GM19395 (cell line): Measurements from ENCODE around the gene NCSTN.

Experiments used
- ATAC-seq: cut with Tn5 transposase; IDR thresholded peaks from one replicate; pipeline ENCODE4 v1.9.1; 2021; ENCODE audit warnings: mild to moderate bottlenecking, moderate library complexity; ENCODE audit not compliant: unreplicated experiment

NCSTN gene

GRCh38 chr1:160342953-160343869 lies at the start of gene NCSTN, which contains the start of gene COPA:
Gene NCSTN (plus strand): TSS chr1:160343383. CDS start chr1:160343397, 14 bp downstream.
Gene COPA (minus strand): TSS chr1:160343250. CDS start chr1:160343170, 80 bp downstream.
- peak; percentile 93 for ATAC-seq

- ATAC-seq, result no peak
These were observed 47.1 kb upstream of the NCSTN start for GRCh38 chr1:160296036-160296435.

DNA sequence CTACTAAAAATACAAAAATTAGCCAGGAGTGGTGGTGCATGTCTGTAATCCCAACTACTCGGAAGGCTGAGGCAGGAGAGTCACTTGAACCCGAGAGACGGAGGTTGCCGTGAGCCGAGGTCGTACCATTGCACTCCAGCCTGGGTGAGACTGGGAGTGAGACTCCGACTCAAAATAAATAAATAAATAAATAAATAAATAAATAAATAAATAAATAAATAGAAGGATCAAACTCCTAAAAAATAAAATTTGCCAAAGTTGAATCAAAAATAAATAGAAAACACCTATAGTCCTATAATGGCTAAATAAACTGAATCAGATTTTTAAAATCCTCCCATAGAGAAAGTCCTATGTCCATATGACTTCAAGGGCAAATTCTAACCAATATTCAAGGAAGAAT lies 43.0 kb upstream of the NCSTN start:
- ATAC-seq, result no peak

DNA sequence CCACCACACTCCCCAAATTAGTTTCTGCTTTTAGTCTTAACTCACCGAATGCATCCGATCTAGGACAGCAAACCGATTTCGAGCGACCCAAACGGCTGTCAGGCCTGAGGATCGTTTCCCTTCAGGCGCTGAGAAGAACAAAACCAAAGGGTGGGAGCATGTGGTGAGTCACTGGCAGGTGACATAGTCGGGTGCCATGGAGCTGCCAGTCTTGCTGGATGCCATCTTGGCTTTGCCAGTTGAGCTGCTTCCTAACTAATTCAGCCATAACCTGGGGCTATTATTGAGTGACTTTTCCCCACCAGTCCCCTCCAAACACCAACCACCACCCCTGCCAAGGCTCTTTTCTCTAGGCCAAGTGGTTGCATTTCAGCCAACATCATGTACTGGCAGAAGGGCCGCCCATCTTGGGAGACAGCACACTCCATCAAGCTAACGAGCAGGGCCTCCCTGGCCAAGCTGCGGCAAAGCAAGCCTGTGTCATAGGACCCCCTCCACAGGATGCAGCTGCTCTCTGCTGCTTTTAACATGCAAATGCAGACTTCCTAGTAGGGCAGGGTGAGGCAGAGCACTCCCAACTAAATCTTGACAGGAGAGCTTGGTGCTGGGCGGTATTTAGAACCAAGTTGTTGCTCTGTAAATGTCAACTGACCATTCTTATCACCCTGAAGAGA lies 35.9 kb upstream of the NCSTN start:
- no peak for ATAC-seq

GRCh38 chr1:160308451-160309184 lies 34.6 kb upstream of the NCSTN start:
- no peak for ATAC-seq

GRCh38 chr1:160309185-160309557 lies 34.0 kb upstream of the NCSTN start:
- no peak for ATAC-seq

DNA sequence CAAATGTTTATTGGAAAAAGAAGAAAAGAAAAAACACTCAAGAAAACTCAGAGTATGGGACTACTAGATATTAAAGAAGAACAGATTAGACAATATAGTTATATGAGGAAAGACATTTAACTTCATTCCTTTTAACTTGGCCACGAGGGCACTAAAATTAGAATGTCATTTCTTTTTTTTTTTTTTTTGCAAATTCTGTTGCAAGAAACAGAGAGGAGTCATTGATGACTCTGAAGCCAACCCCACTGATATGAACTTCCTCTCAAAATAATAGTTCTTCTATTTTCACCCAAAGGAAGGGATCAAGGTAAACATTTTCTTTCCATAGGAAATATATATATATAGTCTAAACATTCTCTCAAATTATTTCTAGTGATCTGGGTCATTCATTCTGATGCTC lies 33.6 kb upstream of the NCSTN start:
- no peak for ATAC-seq

- ATAC-seq, result no peak
These were observed 27.8 kb upstream of the NCSTN start for GRCh38 chr1:160315359-160315758.

- ATAC-seq, result no peak
These were observed 20.4 kb upstream of the NCSTN start for GRCh38 chr1:160322831-160323230.

GRCh38 chr1:160325252-160325651 lies 17.9 kb upstream of the NCSTN start:
- no peak for ATAC-seq

- no peak for ATAC-seq
These were observed 16.8 kb upstream of the NCSTN start for GRCh38 chr1:160326418-160326817.

GRCh38 chr1:160328184-160328583 lies 15.0 kb upstream of the NCSTN start:
- no peak for ATAC-seq

- no peak for ATAC-seq
These were observed 13.1 kb upstream of the NCSTN start for GRCh38 chr1:160330119-160330518.

DNA sequence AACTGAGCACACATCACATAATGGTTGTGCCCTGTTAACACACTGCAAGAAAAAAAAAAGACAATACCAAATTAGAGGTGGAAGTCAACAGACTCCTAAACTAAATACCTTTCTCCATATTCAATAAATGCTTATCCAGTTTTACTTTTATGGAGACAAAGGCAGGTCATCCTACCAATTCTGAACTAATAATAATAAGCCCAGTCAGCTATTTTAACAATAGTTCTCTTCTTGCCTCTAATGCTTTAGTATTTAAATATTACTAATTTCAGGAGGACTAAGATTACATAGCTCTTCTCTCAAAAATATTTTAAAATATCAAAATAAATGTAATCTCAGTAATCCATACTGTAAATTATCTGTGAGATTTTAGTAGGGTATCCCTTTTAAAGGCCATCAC lies 10.7 kb upstream of the NCSTN start:
- no peak for ATAC-seq

DNA sequence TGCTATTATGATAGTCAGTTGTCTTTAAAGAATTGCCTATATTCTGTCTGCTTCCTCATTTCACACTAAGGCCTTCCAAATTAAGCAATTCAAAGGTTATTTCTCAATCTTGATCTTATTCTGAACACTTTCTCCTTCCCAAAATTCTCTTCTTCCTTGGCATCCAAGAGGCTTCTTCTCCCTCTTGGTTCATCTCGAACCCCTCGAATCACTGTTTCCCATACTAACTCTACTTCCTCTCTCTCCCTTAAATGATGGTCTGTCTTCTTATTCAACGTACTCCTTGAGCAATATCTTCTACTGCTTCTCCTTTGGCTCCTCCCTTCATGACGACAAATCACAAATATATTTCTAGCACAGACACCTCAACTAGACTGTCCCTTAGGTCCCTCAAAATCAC lies 4.6 kb upstream of the NCSTN start:
- ATAC-seq, result no peak

- no peak for ATAC-seq
These were observed 3.0 kb upstream of the NCSTN start for GRCh38 chr1:160340146-160340545.

GRCh38 chr1:160340866-160341265 lies 2.3 kb upstream of the NCSTN start:
- no peak for ATAC-seq

DNA sequence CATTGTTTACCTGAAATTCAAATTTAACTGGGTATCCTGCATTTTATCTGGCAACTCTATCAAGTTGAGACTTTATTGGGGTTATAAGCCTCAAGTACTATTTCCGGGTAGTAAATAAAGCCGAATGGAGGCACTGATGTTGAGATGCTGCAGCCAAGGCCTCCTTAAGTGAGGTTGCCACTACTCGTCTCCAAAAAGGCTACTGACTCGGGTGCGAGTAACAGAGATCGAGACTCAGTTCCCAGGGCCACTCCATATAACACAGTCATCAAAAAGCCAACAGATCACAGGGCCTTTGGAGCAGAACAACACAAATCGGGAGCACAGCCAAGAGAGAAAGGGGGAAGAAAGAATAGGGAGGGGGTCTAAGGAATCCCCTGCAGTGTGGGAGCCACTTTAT lies 657 bp upstream of the NCSTN start:
- no peak for ATAC-seq

DNA sequence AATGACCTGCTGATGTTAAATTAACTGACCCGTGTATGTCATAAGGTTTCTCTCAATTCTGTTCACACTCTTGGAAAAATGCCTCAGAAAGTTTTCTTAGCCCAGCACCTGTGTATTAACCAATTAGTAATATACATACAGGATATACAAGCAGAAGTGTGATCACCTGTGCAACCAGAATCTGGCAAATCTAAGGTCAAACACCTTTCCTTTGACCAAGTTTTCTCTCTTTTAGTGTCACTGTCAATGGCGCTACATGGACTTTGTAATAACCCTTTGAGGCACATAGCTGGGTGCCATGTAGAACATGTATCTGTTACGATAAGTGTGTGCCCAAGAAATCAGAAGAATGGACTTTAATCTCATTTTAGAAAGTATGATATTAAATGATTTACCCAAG lies 1.1 kb downstream of the NCSTN start:
- no peak for ATAC-seq

DNA sequence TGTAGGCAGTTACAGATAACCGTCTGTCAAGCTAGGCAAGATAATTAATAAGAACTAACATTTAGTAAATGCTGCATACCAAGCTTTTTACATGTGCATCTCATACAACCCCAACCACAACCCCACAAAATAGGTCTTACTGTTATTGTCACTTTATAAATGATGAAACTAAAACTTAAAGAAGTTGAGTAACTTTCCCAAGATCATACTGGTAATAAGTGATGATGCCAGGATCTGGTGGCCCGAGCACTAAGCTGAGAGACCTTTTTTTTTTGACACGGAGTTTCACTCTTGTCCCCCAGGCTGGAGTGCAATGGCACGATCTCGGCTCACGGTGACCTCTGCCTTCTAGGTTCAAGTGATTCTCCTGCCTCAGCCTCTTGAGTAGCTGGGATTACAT lies 1.8 kb downstream of the NCSTN start:
- ATAC-seq, result no peak

DNA sequence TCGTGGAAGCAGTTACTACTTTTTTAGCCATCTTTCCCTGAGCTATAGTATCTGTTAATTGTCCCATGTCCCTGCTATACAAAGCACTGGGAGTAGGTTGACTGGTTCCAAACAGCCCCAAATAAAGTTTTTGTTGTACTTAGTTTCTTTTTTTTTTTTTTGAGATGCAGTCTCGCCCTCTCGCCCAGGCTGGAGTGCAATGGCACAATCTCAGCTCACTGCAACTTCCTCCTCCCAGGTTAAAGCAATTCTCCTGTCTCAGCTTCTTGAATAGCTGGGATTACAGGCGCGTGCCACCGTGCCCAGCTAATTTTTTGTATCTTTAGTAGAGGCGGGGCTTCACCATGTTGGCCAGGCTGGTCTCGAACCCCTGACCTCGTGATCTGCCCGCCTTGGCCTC lies 3.3 kb downstream of the NCSTN start:
- ATAC-seq, result no peak

- peak; percentile 46 for ATAC-seq
These were observed 3.8 kb downstream of the NCSTN start for GRCh38 chr1:160346958-160347357.
